Tibial nerve (tissue), 4 donors: Measurements from ENCODE around the gene DIP2A. TPM values are rescaled to one million over a fixed set of nuclear protein-coding genes. Genes with fewer than 3 reads are reported as not detected.
A peak's percentile ranks its signal among the peaks of the same experiment; 100 is the strongest.

ENCODE experiments used
- DNase-seq, 2 donors: peaks; one replicate each; pipeline ENCODE4 v3.0.0-alpha.2; 2019; ENCODE audit warnings: low spot score in 2 of 2
- H3K27ac ChIP-seq, 4 donors: fragments of 200-600 bp; sonication (generic) in 3 of 4; one replicate each; pipeline ENCODE4 v1.5.1; 2017 to 2019; ENCODE audit warnings: mild to moderate bottlenecking in 1 of 4
- H3K27me3 ChIP-seq, 2 donors: fragments of 200-600 bp; sonication (generic) in 1 of 2; one replicate each; pipeline versions ENCODE4 v1.5.1 to v1.6.0; 2017 to 2019
- H3K36me3 ChIP-seq, 3 donors: fragments of 200-600 bp; sonication (generic); one replicate each; pipeline ENCODE4 v1.5.1; 2018 to 2019
- H3K4me1 ChIP-seq, 4 donors: fragments of 200-600 bp; sonication (generic) in 3 of 4; one replicate each; pipeline ENCODE4 v1.5.1; 2017 to 2019
- H3K4me3 ChIP-seq, 4 donors: fragments of 200-600 bp; sonication (generic) in 3 of 4; one replicate each; pipeline ENCODE4 v1.5.1; 2017 to 2019; ENCODE audit warnings: mild to moderate bottlenecking in 1 of 4, moderate library complexity in 1 of 4
- H3K9me3 ChIP-seq, 4 donors: fragments of 200-600 bp; sonication (generic) in 3 of 4; one replicate each; pipeline ENCODE4 v1.5.1; 2017 to 2019
- CTCF ChIP-seq, 5 experiments: fragments of 200-600 bp in 3 of 5; fragments of 450-650 bp in 2 of 5; sonication (generic) in 3 of 5; IDR thresholded peaks; one replicate each; pipeline ENCODE4 v1.5.1; 2016 to 2019; ENCODE audit warnings: antibody characterized with exemption in 5 of 5, mild to moderate bottlenecking in 3 of 5, moderate library complexity in 2 of 5
- EP300 ChIP-seq, 2 donors: sonication (generic); formaldehyde crosslinking; IDR thresholded peaks; one replicate each; pipeline ENCODE4 v1.6.1; 2017; ENCODE audit warnings: antibody characterized with exemption in 2 of 2, mild to moderate bottlenecking in 1 of 2
- POLR2A ChIP-seq, 2 donors: fragments of 450-650 bp; IDR thresholded peaks; one replicate each; pipeline ENCODE4 v1.6.1; 2017; ENCODE audit warnings: antibody characterized with exemption in 2 of 2, mild to moderate bottlenecking in 2 of 2, moderate library complexity in 2 of 2
- WGBS, 2 donors: methylation state at CpG; one replicate each; pipeline ENCODE4 v1.1.5; 2018; 5-methylcytosine and 5-hydroxymethylcytosine counted together
- total RNA-seq, 4 donors: library from RNA; depleted of rRNA; stranded (reverse); fragments of >200 nt; gene quantifications; one replicate each; pipeline ENCODE4 v1.1.0, GENCODE V29; 2016

DIP2A gene
- total RNA-seq, 4 donors from 2014 or later: 55.5 to 67.2 (median 59.8) TPM

GRCh38 chr21:46439906-46440305, 18.8 kb upstream of the DIP2A start:
- no peak overlapping the region for H3K4me3 ChIP-seq
- no peaks in the 10 kb centered on the region for H3K27me3 ChIP-seq
- H3K36me3 ChIP-seq: peaks cover 0 to 100% (median 8%) of the 10 kb centered on the region in 3 donors
- no peak for DNase-seq
- no peaks in the 10 kb centered on the region for H3K9me3 ChIP-seq
- no peak for TF ChIP-seq CTCF (IDR thresholded peaks at IDR 0.05)
- TF ChIP-seq POLR2A (IDR thresholded peaks at IDR 0.05): no peak
- peaks cover 0 to 5% (median 0%) of the 10 kb centered on the region in 4 donors for H3K4me1 ChIP-seq
- no peak overlapping the region for H3K27ac ChIP-seq
- 87 to 90% methylated on average over 18 of the region's 18 CpGs for WGBS, 2 donors

- Histone ChIP-seq H3K4me1 (peaks cover 0 to 5% (median 0%) of the 10 kb centered on the region in 4 donors), H3K27ac (no peak overlapping the region), H3K9me3 (no peaks in the 10 kb centered on the region), H3K27me3 (no peaks in the 10 kb centered on the region), H3K36me3 (peaks cover 0 to 99% (median 4%) of the 10 kb centered on the region in 3 donors), H3K4me3 (no peak overlapping the region)
- WGBS, 2 donors: 95 to 96% methylated on average over 14 of the region's 14 CpGs
- TF ChIP-seq EP300 (IDR thresholded peaks at IDR 0.05) (no peak), CTCF (IDR thresholded peaks at IDR 0.05) (no peak), POLR2A (IDR thresholded peaks at IDR 0.05) (no peak)
- no peak for DNase-seq
Observed at GRCh38 chr21:46441331-46441730, 17.4 kb upstream of the DIP2A start.

GRCh38 chr21:46441961-46442498, 16.7 kb upstream of the DIP2A start:
- H3K36me3 ChIP-seq: peaks cover 0 to 99% (median 4%) of the 10 kb centered on the region in 3 donors
- no peaks in the 10 kb centered on the region for H3K27me3 ChIP-seq
- no peak overlapping the region for H3K4me3 ChIP-seq
- TF ChIP-seq CTCF (IDR thresholded peaks at IDR 0.05): no peak
- TF ChIP-seq EP300 (IDR thresholded peaks at IDR 0.05): no peak
- no peak for TF ChIP-seq POLR2A (IDR thresholded peaks at IDR 0.05)
- DNase-seq: no peak
- no peaks in the 10 kb centered on the region for H3K9me3 ChIP-seq
- peaks cover 0 to 5% (median 0%) of the 10 kb centered on the region in 4 donors for H3K4me1 ChIP-seq
- no peak overlapping the region for H3K27ac ChIP-seq
- WGBS, 2 donors: 93 to 94% methylated on average over 15 to 23 of the region's 23 CpGs

- Histone ChIP-seq H3K9me3 (no peaks in the 10 kb centered on the region), H3K4me1 (peaks cover 0 to 5% (median 0%) of the 10 kb centered on the region in 4 donors), H3K4me3 (no peak overlapping the region), H3K27me3 (no peaks in the 10 kb centered on the region), H3K27ac (peak overlapping the region in 1 of 4 donors; percentile 28), H3K36me3 (peaks cover 0 to 99% (median 4%) of the 10 kb centered on the region in 3 donors)
- no peak for DNase-seq
- no peak for TF ChIP-seq CTCF (IDR thresholded peaks at IDR 0.05)
- WGBS, 2 donors: 71 to 82% methylated on average over 9 to 15 of the region's 15 CpGs
Observed at GRCh38 chr21:46442938-46443337, 15.8 kb upstream of the DIP2A start.

GRCh38 chr21:46443910-46444309, 14.8 kb upstream of the DIP2A start:
- no peak for DNase-seq
- no peak overlapping the region for H3K4me3 ChIP-seq
- WGBS, 2 donors: 69 to 70% methylated on average over 7 to 8 of the region's 8 CpGs
- TF ChIP-seq CTCF (IDR thresholded peaks at IDR 0.05) (no peak), EP300 (IDR thresholded peaks at IDR 0.05) (no peak), POLR2A (IDR thresholded peaks at IDR 0.05) (no peak)
- H3K4me1 ChIP-seq: peaks cover 0 to 5% (median 0%) of the 10 kb centered on the region in 4 donors
- peaks cover 0 to 91% (median 4%) of the 10 kb centered on the region in 3 donors for H3K36me3 ChIP-seq
- H3K27me3 ChIP-seq: no peaks in the 10 kb centered on the region
- H3K9me3 ChIP-seq: peaks cover 0 to 6% (median 0%) of the 10 kb centered on the region in 4 donors
- no peak overlapping the region for H3K27ac ChIP-seq
